ENCODE measurements around the gene LARGE1. TPM values are rescaled to one million over a fixed set of nuclear protein-coding genes. Genes with fewer than 3 reads are reported as not detected.

Gene LARGE1
- total RNA-seq, 2 donors from 2014 or later = 29.5 to 42.1 TPM

- DNase-seq (ENCODE audit: low spot score) (no peak), ATAC-seq (ENCODE audit: insufficient number of reproducible peaks, low FRiP score, low read depth) (no peak)
- Histone ChIP-seq H3K27ac (no peak overlapping the region), H3K4me3 (no peak overlapping the region), H3K27me3 (replicated peaks; ENCODE audit: insufficient read depth) (no peaks in the 10 kb centered on the region), H3K36me3 (no peaks in the 10 kb centered on the region), H3K9me3 (no peaks in the 10 kb centered on the region), H3K4me1 (ENCODE audit: control insufficient read depth in 1 of 2, low read depth in 2 of 2) (peaks cover 0 to 1% of the 10 kb centered on the region in 2 donors)
- no peak for TF ChIP-seq CTCF (IDR thresholded peaks at IDR 0.05)
These were observed 102.7 kb downstream of the LARGE1 start for GRCh38 chr22:33817512-33818127.

GRCh38 chr22:33812360-33812977, 107.8 kb downstream of the LARGE1 start:
- Histone ChIP-seq H3K36me3 (no peaks in the 10 kb centered on the region), H3K9me3 (no peaks in the 10 kb centered on the region), H3K27ac (peak overlapping the region in 1 of 2 donors; percentile 55), H3K4me3 (no peak overlapping the region), H3K4me1 (ENCODE audit: control insufficient read depth in 1 of 2, low read depth in 2 of 2) (peaks cover 0 to 22% of the 10 kb centered on the region in 2 donors), H3K27me3 (replicated peaks; ENCODE audit: insufficient read depth) (no peaks in the 10 kb centered on the region)
- TF ChIP-seq CTCF (IDR thresholded peaks at IDR 0.05) = no peak
- ATAC-seq (ENCODE audit: insufficient number of reproducible peaks, low FRiP score, low read depth) (no peak), DNase-seq (ENCODE audit: low spot score) (no peak)

GRCh38 chr22:33811686-33812085, 108.6 kb downstream of the LARGE1 start:
- ATAC-seq (ENCODE audit: insufficient number of reproducible peaks, low FRiP score, low read depth) (peak; percentile 58), DNase-seq (ENCODE audit: low spot score) (peak; percentile 13)
- TF ChIP-seq CTCF (IDR thresholded peaks at IDR 0.05) = no peak
- Histone ChIP-seq H3K27ac (peak overlapping the region; percentile 39 to 55), H3K9me3 (no peaks in the 10 kb centered on the region), H3K4me3 (no peak overlapping the region), H3K4me1 (ENCODE audit: control insufficient read depth in 1 of 2, low read depth in 2 of 2) (peaks cover 0 to 27% of the 10 kb centered on the region in 2 donors), H3K36me3 (no peaks in the 10 kb centered on the region), H3K27me3 (replicated peaks; ENCODE audit: insufficient read depth) (no peaks in the 10 kb centered on the region)

- ATAC-seq (ENCODE audit: insufficient number of reproducible peaks, low FRiP score, low read depth) = no peak
- H3K4me1 ChIP-seq (ENCODE audit: control insufficient read depth in 1 of 2, low read depth in 2 of 2) = peaks cover 0 to 27% of the 10 kb centered on the region in 2 donors
- H3K27ac ChIP-seq = peak overlapping the region; percentile 7 to 55
- no peaks in the 10 kb centered on the region for H3K9me3 ChIP-seq
- H3K27me3 ChIP-seq (replicated peaks; ENCODE audit: insufficient read depth) = no peaks in the 10 kb centered on the region
- DNase-seq (ENCODE audit: low spot score) = no peak
- H3K36me3 ChIP-seq = no peaks in the 10 kb centered on the region
- TF ChIP-seq CTCF (IDR thresholded peaks at IDR 0.05) = no peak
- no peak overlapping the region for H3K4me3 ChIP-seq
These were observed 109.1 kb downstream of the LARGE1 start for GRCh38 chr22:33811208-33811607.

GRCh38 chr22:33807470-33807869, 112.8 kb downstream of the LARGE1 start:
- H3K9me3 ChIP-seq = no peaks in the 10 kb centered on the region
- no peaks in the 10 kb centered on the region for H3K27me3 ChIP-seq (replicated peaks; ENCODE audit: insufficient read depth)
- no peak overlapping the region for H3K27ac ChIP-seq
- H3K4me3 ChIP-seq = no peak overlapping the region
- no peak for ATAC-seq (ENCODE audit: insufficient number of reproducible peaks, low FRiP score, low read depth)
- peaks cover 4 to 36% of the 10 kb centered on the region in 2 donors for H3K4me1 ChIP-seq (ENCODE audit: control insufficient read depth in 1 of 2, low read depth in 2 of 2)
- DNase-seq (ENCODE audit: low spot score) = no peak
- no peaks in the 10 kb centered on the region for H3K36me3 ChIP-seq
- no peak for TF ChIP-seq CTCF (IDR thresholded peaks at IDR 0.05)
